Measurements from ENCODE around the gene THADA.

DNA sequence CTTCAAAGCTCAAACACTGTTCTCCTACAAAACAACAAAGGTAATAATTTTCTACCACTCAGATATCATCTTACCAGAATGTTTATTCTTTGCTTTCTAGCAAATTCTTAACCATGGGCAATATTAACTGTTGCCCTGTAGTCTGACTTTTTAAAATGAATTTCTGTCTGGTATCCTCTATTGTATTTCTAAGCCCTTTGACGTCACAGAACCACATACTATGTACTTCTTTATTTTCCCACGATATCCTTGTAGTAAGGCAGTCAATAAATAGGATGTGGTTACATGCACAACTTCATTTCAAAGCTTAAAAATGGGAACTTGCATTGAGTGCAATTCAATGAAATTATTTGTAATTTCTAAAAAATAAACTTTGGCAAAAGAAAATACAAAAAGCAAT is 58.7 kb downstream of the THADA start:
- no peak for TF ChIP-seq CTCF (optimal IDR thresholded peaks at IDR 0.05 in 1 of 3, IDR thresholded peaks at IDR 0.05 in 1 of 3, conservative IDR thresholded peaks at IDR 0.05 in 1 of 3; ENCODE audit: extremely low read depth in 1 of 3, insufficient read depth in 2 of 3, low read length in 3 of 3)
- TF ChIP-seq EZH2 (IDR thresholded peaks at IDR 0.05; ENCODE audit: low read length), result no peak

Measured in keratinocyte (primary cell).